Activated CD4-positive, alpha-beta T cell treated with anti-CD3 and anti-CD28 coated beads, Interleukin-2, amount 50 U/mL, for 4 hours (primary cell): ENCODE measurements around the gene COL18A1.
A peak's percentile ranks its signal among the peaks of the same experiment; 100 is the strongest.

Experiments
- DNase-seq, 2 experiments: peaks; one replicate each; pipeline ENCODE4 v3.0.0-alpha.2; 2020

COL18A1 gene

GRCh38 chr21:45538381-45539045, 133.5 kb downstream of the COL18A1 start:
- no peak for DNase-seq

- no peak for DNase-seq
Measured at GRCh38 chr21:45539046-45539795, 134.3 kb downstream of the COL18A1 start.

GRCh38 chr21:45539796-45540600, 135.0 kb downstream of the COL18A1 start:
- DNase-seq, result no peak

- DNase-seq, result no peak
Measured at GRCh38 chr21:45540601-45540970, 135.6 kb downstream of the COL18A1 start.

- DNase-seq, result peak; percentile 74 to 76
Measured at GRCh38 chr21:45541221-45542039, 136.5 kb downstream of the COL18A1 start.

- peak; percentile 67 for DNase-seq
Measured at GRCh38 chr21:45542242-45542666, 137.3 kb downstream of the COL18A1 start, which contains the start of gene SLC19A1. SLC19A1 (minus strand) TSS chr21:45542440; CDS start chr21:45537959, 4,481 bp downstream.

GRCh38 chr21:45542667-45543370, 137.9 kb downstream of the COL18A1 start:
- DNase-seq, result peak in 1 of 2 experiments; percentile 30

- DNase-seq, result no peak
Measured at GRCh38 chr21:45543371-45543709, 138.4 kb downstream of the COL18A1 start.

- DNase-seq, result no peak
Measured at GRCh38 chr21:45543710-45544448, 138.9 kb downstream of the COL18A1 start.

- no peak for DNase-seq
Measured at GRCh38 chr21:45544449-45545235, 139.7 kb downstream of the COL18A1 start.

- no peak for DNase-seq
Measured at GRCh38 chr21:45545236-45545570, 140.2 kb downstream of the COL18A1 start.

GRCh38 chr21:45545691-45546531, 140.9 kb downstream of the COL18A1 start:
- DNase-seq, result no peak

- no peak for DNase-seq
Measured at GRCh38 chr21:45546636-45547544, 141.9 kb downstream of the COL18A1 start.

- no peak for DNase-seq
Measured at GRCh38 chr21:45547545-45547900, 142.6 kb downstream of the COL18A1 start.

GRCh38 chr21:45548711-45549491, 143.9 kb downstream of the COL18A1 start:
- DNase-seq, result no peak

GRCh38 chr21:45549626-45550463, 144.9 kb downstream of the COL18A1 start:
- no peak for DNase-seq
